ENCODE results near the gene TIMM17A. TPM values are rescaled to one million over a fixed set of nuclear protein-coding genes. Genes with fewer than 3 reads are reported as not detected.
A peak's percentile ranks its signal among the peaks of the same experiment; 100 is the strongest.

TIMM17A gene
- total RNA-seq, 1 donor from 2014 or later: 139 TPM

DNA sequence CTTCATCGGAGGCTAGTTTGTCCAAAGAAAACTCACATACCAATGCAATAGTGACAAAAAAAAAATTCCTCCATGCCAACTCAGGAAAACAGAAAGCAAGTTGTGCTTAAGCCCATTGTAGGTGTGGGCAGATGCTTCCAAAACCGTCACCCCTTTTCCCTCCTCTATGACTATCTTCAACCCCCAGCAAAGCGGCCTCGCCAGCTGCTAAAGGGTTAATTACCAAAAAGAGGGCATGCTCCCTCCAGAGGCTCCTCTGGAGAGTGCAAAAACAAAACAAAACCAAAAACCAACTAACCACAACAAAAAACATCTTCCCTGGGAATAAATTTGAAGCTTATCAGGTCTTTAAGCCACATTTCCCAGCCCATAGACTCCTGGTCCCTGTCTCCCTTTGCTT, 10.1 kb upstream of the TIMM17A start:
- H3K79me2 ChIP-seq (ENCODE audit: insufficient read depth, low read length): no peaks in the 10 kb centered on the region
- TF ChIP-seq, protein P1, sequence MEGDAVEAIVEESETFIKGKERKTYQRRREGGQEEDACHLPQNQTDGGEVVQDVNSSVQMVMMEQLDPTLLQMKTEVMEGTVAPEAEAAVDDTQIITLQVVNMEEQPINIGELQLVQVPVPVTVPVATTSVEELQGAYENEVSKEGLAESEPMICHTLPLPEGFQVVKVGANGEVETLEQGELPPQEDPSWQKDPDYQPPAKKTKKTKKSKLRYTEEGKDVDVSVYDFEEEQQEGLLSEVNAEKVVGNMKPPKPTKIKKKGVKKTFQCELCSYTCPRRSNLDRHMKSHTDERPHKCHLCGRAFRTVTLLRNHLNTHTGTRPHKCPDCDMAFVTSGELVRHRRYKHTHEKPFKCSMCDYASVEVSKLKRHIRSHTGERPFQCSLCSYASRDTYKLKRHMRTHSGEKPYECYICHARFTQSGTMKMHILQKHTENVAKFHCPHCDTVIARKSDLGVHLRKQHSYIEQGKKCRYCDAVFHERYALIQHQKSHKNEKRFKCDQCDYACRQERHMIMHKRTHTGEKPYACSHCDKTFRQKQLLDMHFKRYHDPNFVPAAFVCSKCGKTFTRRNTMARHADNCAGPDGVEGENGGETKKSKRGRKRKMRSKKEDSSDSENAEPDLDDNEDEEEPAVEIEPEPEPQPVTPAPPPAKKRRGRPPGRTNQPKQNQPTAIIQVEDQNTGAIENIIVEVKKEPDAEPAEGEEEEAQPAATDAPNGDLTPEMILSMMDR (IDR thresholded peaks at IDR 0.05; ENCODE audit: insufficient read depth, low read depth, low read length): peak; percentile 27
- TF ChIP-seq EZH2 (IDR thresholded peaks at IDR 0.05; ENCODE audit: insufficient read depth, low read length): no peak
- H3K27ac ChIP-seq (ENCODE audit: low read depth, low read length): no peak overlapping the region
- no peaks in the 10 kb centered on the region for H3K27me3 ChIP-seq (ENCODE audit: insufficient read depth, low read length)
- FAIRE-seq (peak; percentile 13), DNase-seq (ENCODE audit: low read depth) (no peak)
- H4K20me1 ChIP-seq (ENCODE audit: insufficient read depth, low read length): no peaks in the 10 kb centered on the region
- peak overlapping the region; percentile 55 for H3K9ac ChIP-seq (ENCODE audit: low read length)
- peak overlapping the region; percentile 56 for H3K4me3 ChIP-seq (ENCODE audit: insufficient read depth, low read depth, low read length)
- peak overlapping the region; percentile 90 for H3K4me2 ChIP-seq (ENCODE audit: low read length)
- H3K36me3 ChIP-seq (ENCODE audit: insufficient read depth, low read length): no peaks in the 10 kb centered on the region
- no peak overlapping the region for H3K27ac Mint-ChIP-seq (ENCODE audit: unreplicated experiment)
- H3K27me3 Mint-ChIP-seq (ENCODE audit: low read depth, unreplicated experiment): peaks cover 7% of the 10 kb centered on the region
- peak overlapping the region; percentile 91 for H3K4me3 Mint-ChIP-seq (ENCODE audit: unreplicated experiment)
- no peak overlapping the region for H2AFZ ChIP-seq (ENCODE audit: low read depth, low read length)
- peaks cover 49% of the 10 kb centered on the region for H3K4me1 Mint-ChIP-seq (ENCODE audit: low read depth, unreplicated experiment)
- H3K9me3 Mint-ChIP-seq (ENCODE audit: unreplicated experiment): peaks cover 3% of the 10 kb centered on the region
- peaks cover 6% of the 10 kb centered on the region for H3K36me3 Mint-ChIP-seq (ENCODE audit: low read depth, unreplicated experiment)
- no peaks in the 10 kb centered on the region for H3K9me3 ChIP-seq (ENCODE audit: insufficient read depth, low read depth, low read length)
- peaks cover 26% of the 10 kb centered on the region for H3K4me1 ChIP-seq (ENCODE audit: insufficient read depth, low read length)

DNA sequence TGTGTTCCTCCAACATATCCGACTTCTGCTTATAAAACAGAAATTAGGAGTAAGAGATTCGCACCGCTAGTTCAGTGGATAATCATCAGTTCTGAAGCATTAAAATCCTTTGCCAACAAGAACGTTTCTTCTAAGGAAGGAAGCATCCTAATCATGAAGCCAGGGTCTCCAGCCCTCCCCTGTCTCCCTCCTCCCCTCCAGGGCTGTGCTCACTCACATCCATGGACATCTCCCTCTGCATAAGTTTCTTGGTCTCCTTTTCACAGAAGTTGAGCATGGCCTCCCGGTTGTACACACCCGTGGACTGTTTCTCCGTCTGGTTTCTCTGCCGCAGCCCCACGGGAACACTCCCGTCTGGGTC, 9.5 kb upstream of the TIMM17A start:
- peaks cover 26% of the 10 kb centered on the region for H3K4me1 ChIP-seq (ENCODE audit: insufficient read depth, low read length)
- peak overlapping the region; percentile 55 for H3K9ac ChIP-seq (ENCODE audit: low read length)
- Mint-ChIP-seq H3K4me3 (ENCODE audit: unreplicated experiment) (peak overlapping the region; percentile 91), H3K4me1 (ENCODE audit: low read depth, unreplicated experiment) (peaks cover 49% of the 10 kb centered on the region), H3K9me3 (ENCODE audit: unreplicated experiment) (peaks cover 3% of the 10 kb centered on the region), H3K27ac (ENCODE audit: unreplicated experiment) (peak overlapping the region; percentile 94), H3K27me3 (ENCODE audit: low read depth, unreplicated experiment) (peaks cover 11% of the 10 kb centered on the region), H3K36me3 (ENCODE audit: low read depth, unreplicated experiment) (peaks cover 6% of the 10 kb centered on the region)
- TF ChIP-seq, protein P1 (IDR thresholded peaks at IDR 0.05; ENCODE audit: insufficient read depth, low read depth, low read length): no peak
- no peak for TF ChIP-seq EZH2 (IDR thresholded peaks at IDR 0.05; ENCODE audit: insufficient read depth, low read length)
- no peaks in the 10 kb centered on the region for H3K79me2 ChIP-seq (ENCODE audit: insufficient read depth, low read length)
- H3K4me3 ChIP-seq (ENCODE audit: insufficient read depth, low read depth, low read length): peak overlapping the region; percentile 56
- peak overlapping the region; percentile 81 for H2AFZ ChIP-seq (ENCODE audit: low read depth, low read length)
- H3K4me2 ChIP-seq (ENCODE audit: low read length): peak overlapping the region; percentile 90
- H4K20me1 ChIP-seq (ENCODE audit: insufficient read depth, low read length): no peaks in the 10 kb centered on the region
- no peak for DNase-seq (ENCODE audit: low read depth)
- FAIRE-seq: no peak
- H3K27me3 ChIP-seq (ENCODE audit: insufficient read depth, low read length): no peaks in the 10 kb centered on the region
- no peak overlapping the region for H3K27ac ChIP-seq (ENCODE audit: low read depth, low read length)
- no peaks in the 10 kb centered on the region for H3K9me3 ChIP-seq (ENCODE audit: insufficient read depth, low read depth, low read length)
- H3K36me3 ChIP-seq (ENCODE audit: insufficient read depth, low read length): no peaks in the 10 kb centered on the region

DNA sequence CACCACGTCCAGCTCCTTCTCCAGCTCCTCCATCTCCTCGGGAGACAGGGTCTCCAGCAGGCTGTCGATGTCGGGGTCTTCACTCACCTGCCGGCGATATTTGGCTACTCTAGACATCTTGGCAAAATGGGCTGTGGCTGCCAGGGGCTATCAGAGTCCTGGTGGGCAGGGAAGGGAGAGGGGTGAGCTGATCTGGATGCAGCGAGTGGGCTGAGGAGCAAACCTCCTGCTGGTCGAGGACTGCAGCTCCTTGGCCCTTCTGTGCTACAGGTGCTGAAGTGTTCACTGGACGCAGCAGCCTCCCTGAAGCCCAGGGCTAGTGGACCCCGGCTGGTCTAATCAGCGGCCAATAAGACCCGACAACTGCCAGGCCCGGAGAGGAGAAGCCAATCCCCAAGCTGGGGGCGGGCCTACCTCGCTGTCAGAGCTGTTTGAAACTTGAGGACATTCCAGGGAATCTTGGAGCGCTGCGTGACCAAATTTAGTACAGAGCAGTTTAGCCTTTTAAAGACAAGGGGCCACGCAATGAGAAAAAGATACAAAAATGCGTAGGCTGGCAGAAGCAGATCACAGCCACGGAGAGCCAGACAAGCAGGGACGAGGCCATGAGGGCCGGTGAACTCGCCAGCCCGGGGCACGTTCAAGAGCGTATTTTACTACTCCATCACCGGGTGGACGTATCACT, 8.9 kb upstream of the TIMM17A start, which contains the start of gene LMOD1:
Gene LMOD1 (minus strand): TSS at position 325 of the 685 bp plus-strand sequence. CDS start 208 bp downstream, at position 117.
- peak within 1 kb of the TSS; percentile 55 for H3K9ac ChIP-seq (ENCODE audit: low read length)
- no peaks in the 10 kb centered on the region for H3K9me3 ChIP-seq (ENCODE audit: insufficient read depth, low read depth, low read length)
- Mint-ChIP-seq H3K36me3 (ENCODE audit: low read depth, unreplicated experiment) (peaks cover 6% of the 10 kb centered on the region), H3K4me1 (ENCODE audit: low read depth, unreplicated experiment) (peaks cover 48% of the 10 kb centered on the region), H3K4me3 (ENCODE audit: unreplicated experiment) (peak within 1 kb of the TSS; percentile 91), H3K27ac (ENCODE audit: unreplicated experiment) (peak within 1 kb of the TSS; percentile 94), H3K9me3 (ENCODE audit: unreplicated experiment) (peaks cover 3% of the 10 kb centered on the region), H3K27me3 (ENCODE audit: low read depth, unreplicated experiment) (peaks cover 11% of the 10 kb centered on the region)
- peak within 1 kb of the TSS; percentile 90 for H3K4me2 ChIP-seq (ENCODE audit: low read length)
- H3K79me2 ChIP-seq (ENCODE audit: insufficient read depth, low read length): no peaks in the 10 kb centered on the region
- H3K36me3 ChIP-seq (ENCODE audit: insufficient read depth, low read length): no peaks in the 10 kb centered on the region
- H4K20me1 ChIP-seq (ENCODE audit: insufficient read depth, low read length): no peaks in the 10 kb centered on the region
- peak within 1 kb of the TSS; percentile 56 for H3K4me3 ChIP-seq (ENCODE audit: insufficient read depth, low read depth, low read length)
- H3K27me3 ChIP-seq (ENCODE audit: insufficient read depth, low read length): no peaks in the 10 kb centered on the region
- H3K27ac ChIP-seq (ENCODE audit: low read depth, low read length): peak within 1 kb of the TSS; percentile 25
- peaks cover 26% of the 10 kb centered on the region for H3K4me1 ChIP-seq (ENCODE audit: insufficient read depth, low read length)
- DNase-seq (ENCODE audit: low read depth) (peak; percentile 96), FAIRE-seq (peak; percentile 73)
- no peak for TF ChIP-seq EZH2 (IDR thresholded peaks at IDR 0.05; ENCODE audit: insufficient read depth, low read length)
- TF ChIP-seq, protein P1 (IDR thresholded peaks at IDR 0.05; ENCODE audit: insufficient read depth, low read depth, low read length): no peak
- peak within 1 kb of the TSS; percentile 81 for H2AFZ ChIP-seq (ENCODE audit: low read depth, low read length)
